ENCODE results near the gene CHST2.
"Not testable (repeated sequence)": the region's sequence is repeated elsewhere in the genome, so short reads cannot be mapped to it uniquely, and the experiment has no call there.

Gene CHST2

GRCh38 chr3:143137435-143138036 is 18.0 kb downstream of the CHST2 start:
- no peak for DNase-seq

- DNase-seq, result no peak
These were observed 19.4 kb downstream of the CHST2 start for GRCh38 chr3:143138953-143139352.

GRCh38 chr3:143139762-143140161 is 20.2 kb downstream of the CHST2 start:
- no peak for DNase-seq

GRCh38 chr3:143140550-143140949 is 21.0 kb downstream of the CHST2 start:
- no peak for DNase-seq

- peak; percentile 64 for DNase-seq
These were observed 22.8 kb downstream of the CHST2 start for GRCh38 chr3:143142354-143142753.

- no peak for DNase-seq
These were observed 26.3 kb downstream of the CHST2 start for GRCh38 chr3:143145906-143146305.

GRCh38 chr3:143146486-143147274 is 27.1 kb downstream of the CHST2 start:
- DNase-seq, result no peak

GRCh38 chr3:143147707-143148106 is 28.1 kb downstream of the CHST2 start:
- peak; percentile 17 for DNase-seq

- no peak for DNase-seq
These were observed 30.5 kb downstream of the CHST2 start for GRCh38 chr3:143150071-143150470.

- no peak for DNase-seq
These were observed 31.6 kb downstream of the CHST2 start for GRCh38 chr3:143151004-143151731.

- DNase-seq, result no peak
These were observed 32.5 kb downstream of the CHST2 start for GRCh38 chr3:143152043-143152442.

GRCh38 chr3:143155756-143156155 is 36.2 kb downstream of the CHST2 start:
- no peak for DNase-seq

GRCh38 chr3:143158014-143158988 is 38.7 kb downstream of the CHST2 start:
- no peak for DNase-seq

- no peak for DNase-seq
These were observed 40.9 kb downstream of the CHST2 start for GRCh38 chr3:143160437-143160836.

- DNase-seq, result no peak
These were observed 44.1 kb downstream of the CHST2 start for GRCh38 chr3:143163562-143164100.

GRCh38 chr3:143165211-143165610 is 45.6 kb downstream of the CHST2 start:
- no peak for DNase-seq

- DNase-seq, result not testable (repeated sequence)
These were observed 46.2 kb downstream of the CHST2 start for GRCh38 chr3:143165612-143166285.

GRCh38 chr3:143166376-143166775 is 46.8 kb downstream of the CHST2 start:
- no peak for DNase-seq

- DNase-seq, result no peak
These were observed 48.6 kb downstream of the CHST2 start for GRCh38 chr3:143167969-143168854.

- no peak for DNase-seq
These were observed 49.3 kb downstream of the CHST2 start for GRCh38 chr3:143168855-143169192.

- no peak for DNase-seq
These were observed 50.5 kb downstream of the CHST2 start for GRCh38 chr3:143170074-143170473.
